ENCODE data around the gene TNFRSF21. TPM values are rescaled to one million over a fixed set of nuclear protein-coding genes. Genes with fewer than 3 reads are reported as not detected.
"Not testable (repeated sequence)": the region's sequence is repeated elsewhere in the genome, so short reads cannot be mapped to it uniquely, and the experiment has no call there.

Gene TNFRSF21
- total RNA-seq: 64.6 TPM

GRCh38 chr6:47309291-47310130 is at the start of gene TNFRSF21:
Gene TNFRSF21, minus strand, starts transcription at chr6:47309905. Its CDS starts 394 bp downstream, at chr6:47309511.
- ATAC-seq: peak; percentile 99

DNA sequence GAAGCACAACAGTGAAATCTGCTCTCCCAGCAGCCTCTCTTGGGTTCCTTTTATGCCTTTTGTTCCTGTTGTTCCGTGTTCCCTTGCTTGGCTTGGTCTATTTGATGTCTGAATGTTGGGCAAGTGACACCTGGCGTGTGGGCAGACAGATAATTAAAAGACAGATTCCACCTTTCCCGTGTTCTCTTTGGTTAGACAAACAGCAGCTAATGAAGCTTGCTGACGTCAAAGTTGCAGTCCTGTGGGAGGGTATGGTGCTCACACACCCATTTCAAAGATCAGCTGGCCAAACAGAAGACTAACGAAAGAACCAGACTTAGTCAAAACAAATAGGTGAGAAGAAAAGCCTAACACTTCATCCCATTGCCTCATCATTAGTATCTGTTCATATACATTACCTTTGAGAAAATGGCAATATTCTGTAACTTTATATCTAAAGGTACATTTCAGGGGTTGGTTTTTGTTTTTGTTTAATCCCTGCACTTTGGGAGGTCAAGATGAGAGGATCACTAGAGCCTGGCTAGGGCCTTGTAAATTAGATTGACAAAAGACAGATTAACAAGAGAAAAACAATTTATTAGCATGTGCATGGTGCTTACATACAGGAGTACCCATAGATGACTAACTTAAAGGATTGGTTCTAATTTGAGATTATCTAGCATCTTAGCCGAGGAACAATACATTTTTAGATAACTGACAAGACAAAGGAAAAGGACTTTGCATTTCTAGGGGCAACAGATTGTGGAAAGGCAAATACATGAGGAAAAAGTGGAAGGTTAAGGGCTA is 48.9 kb upstream of the TNFRSF21 start:
- no peak for ATAC-seq

DNA sequence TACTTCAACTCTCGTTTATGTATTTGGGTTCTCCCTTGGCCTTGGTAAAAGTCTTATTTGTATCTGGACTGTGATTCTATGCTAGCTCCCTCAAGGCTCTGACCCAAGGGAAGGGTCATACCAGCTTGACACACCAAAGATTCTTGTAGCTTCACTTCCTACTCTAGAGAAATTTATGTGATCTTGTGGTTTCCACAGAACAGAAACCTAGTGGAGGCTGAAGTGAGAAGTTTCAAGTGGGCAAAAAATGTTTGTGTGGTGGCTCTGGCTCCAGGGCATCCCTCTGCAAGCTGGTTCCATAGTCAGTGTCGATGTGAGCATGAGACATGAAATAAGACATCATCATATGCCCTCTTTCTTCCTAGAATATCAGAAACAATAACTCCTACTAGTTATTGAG is 48.1 kb upstream of the TNFRSF21 start:
- ATAC-seq: no peak

- no peak for ATAC-seq
These were observed 45.8 kb upstream of the TNFRSF21 start for GRCh38 chr6:47355496-47355895.

DNA sequence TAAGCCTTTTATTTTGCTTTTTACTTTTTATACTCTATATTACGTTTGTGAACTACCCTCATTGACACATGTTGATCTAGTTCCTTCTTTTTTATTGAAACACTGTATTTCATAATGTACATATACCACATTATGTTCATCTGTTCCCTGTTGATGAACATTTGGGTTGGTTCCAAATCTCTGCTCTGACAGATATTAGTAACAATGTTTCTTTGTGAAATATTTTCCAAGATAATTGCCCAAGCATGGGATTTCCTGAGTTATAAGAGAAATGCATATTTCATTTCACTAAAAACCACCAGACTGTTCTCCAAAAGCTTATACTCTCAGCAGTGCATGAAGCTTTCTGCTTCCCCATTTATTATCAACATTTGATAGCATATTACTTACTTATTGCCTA is 44.2 kb upstream of the TNFRSF21 start:
- no peak for ATAC-seq

DNA sequence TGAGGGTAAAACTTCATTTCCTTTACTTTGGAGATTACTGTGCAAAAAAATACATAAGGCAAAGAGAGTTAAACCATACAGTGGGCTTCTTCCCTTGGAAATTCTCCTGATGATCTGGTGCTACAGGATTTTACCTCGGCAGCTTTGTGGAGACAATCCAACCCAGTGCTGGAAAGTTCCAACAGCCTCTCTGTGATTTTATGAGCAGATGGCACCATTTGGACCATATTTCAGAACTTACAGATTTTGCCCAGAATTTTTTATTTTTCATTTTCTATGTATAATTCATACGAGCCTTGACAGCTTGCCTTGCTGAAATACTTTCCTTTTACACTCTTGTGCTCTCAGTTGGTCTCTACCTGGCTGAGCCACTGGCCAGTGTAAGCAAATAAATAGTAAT is 43.3 kb upstream of the TNFRSF21 start:
- no peak for ATAC-seq

DNA sequence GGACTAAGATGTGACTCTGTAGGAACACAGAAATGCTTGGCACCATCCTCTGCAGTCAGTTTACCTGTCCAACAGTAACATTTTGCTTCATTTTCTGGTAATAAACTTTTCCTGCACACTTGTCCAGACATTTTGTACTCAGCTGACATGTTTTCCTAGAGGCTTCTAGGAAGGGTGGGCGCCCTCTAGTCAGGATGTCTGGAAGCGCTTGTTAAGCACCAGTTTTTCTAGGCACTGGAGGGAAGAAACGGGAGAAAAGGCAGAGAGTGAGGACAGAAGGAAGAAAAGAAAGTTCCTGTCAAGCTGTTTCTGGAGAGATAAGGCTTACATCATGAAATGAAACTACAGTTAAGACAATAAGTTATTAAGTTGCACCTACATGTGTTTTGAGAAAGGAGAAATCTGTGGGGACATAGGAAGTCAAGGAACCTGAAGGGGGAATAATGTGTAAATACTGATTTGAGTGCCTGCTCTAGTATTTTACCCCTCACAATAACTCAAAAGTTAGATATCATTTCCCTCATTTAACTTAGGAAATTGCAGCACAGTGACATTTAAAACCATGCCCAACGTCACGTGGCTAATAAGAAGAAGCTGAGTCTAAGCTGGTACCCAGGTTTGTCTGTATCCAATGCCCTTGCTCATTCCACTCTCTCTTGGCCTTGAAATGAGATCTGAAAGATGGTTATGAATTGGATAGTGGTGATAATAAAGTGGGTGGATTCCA is 42.7 kb upstream of the TNFRSF21 start:
- no peak for ATAC-seq

GRCh38 chr6:47351621-47352020 is 41.9 kb upstream of the TNFRSF21 start:
- no peak for ATAC-seq

DNA sequence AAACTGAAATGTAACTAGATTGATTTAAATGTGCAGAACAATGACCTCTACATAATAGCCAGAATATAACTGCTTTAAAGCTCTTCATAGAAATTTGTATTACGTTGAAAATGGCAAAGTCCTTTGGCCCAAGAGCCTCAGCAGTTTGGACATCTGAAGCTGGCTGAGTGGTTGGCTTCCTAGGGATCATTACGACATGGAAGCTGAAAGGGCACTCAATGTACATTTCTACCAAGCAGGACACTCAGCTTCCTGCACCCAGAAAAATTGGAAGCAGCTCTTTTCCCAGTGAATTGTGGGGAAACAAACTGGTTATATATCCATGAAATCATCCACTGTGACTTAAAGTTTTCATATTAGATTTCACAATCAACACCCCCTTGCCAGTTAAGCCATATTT is 40.2 kb upstream of the TNFRSF21 start:
- no peak for ATAC-seq

- ATAC-seq: no peak
These were observed 38.7 kb upstream of the TNFRSF21 start for GRCh38 chr6:47348316-47348863.

- ATAC-seq: no peak
These were observed 36.1 kb upstream of the TNFRSF21 start for GRCh38 chr6:47345761-47346160.

- ATAC-seq: no peak
These were observed 34.3 kb upstream of the TNFRSF21 start for GRCh38 chr6:47344022-47344421.

DNA sequence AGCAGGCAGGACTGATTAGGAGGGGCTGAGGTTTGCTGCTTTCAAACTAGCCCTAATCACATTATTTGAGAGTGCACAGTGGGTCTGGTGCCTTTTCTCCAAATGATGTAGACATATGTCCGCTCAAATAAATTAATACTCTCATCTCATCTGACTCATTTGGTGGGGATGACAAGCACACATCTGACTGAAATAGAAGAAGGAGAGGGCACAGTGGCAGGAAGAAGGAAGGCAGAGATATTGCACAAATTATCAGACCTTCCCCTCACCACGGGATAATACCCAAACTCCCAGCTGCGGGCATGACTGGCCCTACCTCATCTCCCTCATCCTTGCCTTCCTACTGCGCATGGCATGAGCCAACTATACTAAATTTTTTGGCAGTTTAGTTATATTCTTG is 33.9 kb upstream of the TNFRSF21 start:
- ATAC-seq: no peak

DNA sequence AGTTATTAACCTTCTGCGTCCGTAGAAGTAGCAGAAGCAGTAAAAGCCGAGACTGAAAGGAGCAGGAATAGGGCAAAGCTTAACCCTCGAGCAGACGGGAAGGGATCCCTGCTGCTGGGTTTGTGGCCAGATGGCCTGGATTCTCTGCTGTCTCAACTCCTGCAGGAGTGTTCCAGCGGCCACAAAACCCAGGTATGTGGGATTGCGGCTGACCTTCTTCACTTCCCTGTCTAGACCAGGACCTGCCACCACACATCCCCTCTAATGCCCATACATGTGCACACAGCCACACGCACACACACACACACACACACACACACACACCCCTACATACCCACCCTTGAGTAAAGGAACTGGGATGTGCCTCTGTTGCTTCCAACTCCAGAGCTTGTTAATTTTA is 33.1 kb upstream of the TNFRSF21 start:
- no peak for ATAC-seq

- ATAC-seq: no peak
These were observed 27.8 kb upstream of the TNFRSF21 start for GRCh38 chr6:47337519-47337918.

DNA sequence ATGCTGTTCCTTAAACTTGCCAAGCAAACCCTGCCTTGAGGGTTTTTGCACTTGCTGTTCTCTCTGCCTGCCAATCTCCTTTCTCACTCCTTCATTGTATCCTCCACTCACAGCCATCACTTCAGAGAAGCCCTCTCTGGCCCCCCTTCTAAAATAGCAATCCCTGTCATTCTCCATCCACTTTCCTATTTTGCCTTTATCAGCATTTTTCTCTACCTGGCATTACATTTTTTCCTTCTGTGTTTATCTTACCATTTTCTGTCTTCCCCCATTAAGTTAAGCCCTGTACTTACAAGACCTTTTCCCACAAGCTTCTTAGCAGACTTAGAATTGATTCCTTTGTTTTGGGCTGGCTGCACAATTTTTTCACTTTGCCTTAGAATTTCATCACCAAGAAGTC is 26.6 kb upstream of the TNFRSF21 start:
- no peak for ATAC-seq

- no peak for ATAC-seq
These were observed 25.8 kb upstream of the TNFRSF21 start for GRCh38 chr6:47335466-47335865.

GRCh38 chr6:47334334-47334733 is 24.6 kb upstream of the TNFRSF21 start:
- ATAC-seq: no peak

GRCh38 chr6:47328606-47329005 is 18.9 kb upstream of the TNFRSF21 start:
- not testable (repeated sequence) for ATAC-seq

DNA sequence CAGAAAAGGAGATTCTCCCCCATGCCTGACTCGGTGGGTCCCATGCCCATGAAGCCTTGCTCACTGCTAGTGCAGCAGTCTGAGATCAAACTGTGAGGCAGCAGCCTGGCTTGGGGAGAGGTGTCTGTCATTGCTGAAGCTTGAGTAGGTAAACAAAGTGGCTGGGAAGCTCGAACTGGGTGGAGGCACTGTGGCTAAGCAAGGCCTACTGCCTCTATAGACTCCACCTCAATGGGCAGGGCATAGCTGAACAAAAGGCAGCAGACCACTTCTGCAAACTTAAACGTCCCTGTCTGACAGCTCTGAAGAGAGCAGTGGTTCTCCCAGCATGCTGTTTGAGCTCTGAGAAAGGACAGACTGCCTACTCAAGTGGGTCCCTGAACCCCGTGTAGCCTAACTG is 18.4 kb upstream of the TNFRSF21 start:
- not testable (repeated sequence) for ATAC-seq

DNA sequence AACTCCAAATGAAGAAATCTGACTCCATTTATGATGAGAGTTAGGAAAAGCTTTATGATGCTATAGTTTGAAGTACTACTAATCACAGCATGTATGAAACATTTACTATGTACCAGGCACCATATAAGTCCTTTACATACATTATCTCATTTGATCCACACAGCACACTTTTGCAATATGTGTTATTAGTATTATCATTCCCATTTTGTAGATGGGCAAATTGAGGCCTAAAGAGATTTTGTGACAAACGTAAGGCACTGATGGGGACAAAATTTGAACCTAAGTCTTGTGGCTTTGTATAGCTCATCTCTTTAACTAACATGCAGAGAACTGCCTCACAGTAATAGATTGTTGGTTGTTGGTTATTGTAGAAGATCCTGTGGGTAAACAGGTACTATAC is 14.2 kb upstream of the TNFRSF21 start:
- ATAC-seq: no peak

- no peak for ATAC-seq
These were observed 13.6 kb upstream of the TNFRSF21 start for GRCh38 chr6:47323321-47323720.

GRCh38 chr6:47321577-47321976 is 11.9 kb upstream of the TNFRSF21 start:
- ATAC-seq: no peak

All from esophagus mucosa (tissue), 1 donor.